PC-9 (cell line): ENCODE measurements around the gene ZMYND19.

Source experiments
- EZH2 ChIP-seq: fragments of 200-600 bp; sonication (generic); IDR thresholded peaks from 2 replicates; pipeline ENCODE4 v1.8.0; 2017; ENCODE audit warnings: antibody characterized with exemption, low read depth
- TF ChIP-seq, protein P1 (sequence below): fragments of 200-600 bp; sonication (generic); conservative IDR thresholded peaks from 2 replicates; pipeline ENCODE4 v1.6.1; 2017; ENCODE audit warnings: mixed run types, antibody characterized with exemption, mild to moderate bottlenecking, moderate library complexity

DNA sequence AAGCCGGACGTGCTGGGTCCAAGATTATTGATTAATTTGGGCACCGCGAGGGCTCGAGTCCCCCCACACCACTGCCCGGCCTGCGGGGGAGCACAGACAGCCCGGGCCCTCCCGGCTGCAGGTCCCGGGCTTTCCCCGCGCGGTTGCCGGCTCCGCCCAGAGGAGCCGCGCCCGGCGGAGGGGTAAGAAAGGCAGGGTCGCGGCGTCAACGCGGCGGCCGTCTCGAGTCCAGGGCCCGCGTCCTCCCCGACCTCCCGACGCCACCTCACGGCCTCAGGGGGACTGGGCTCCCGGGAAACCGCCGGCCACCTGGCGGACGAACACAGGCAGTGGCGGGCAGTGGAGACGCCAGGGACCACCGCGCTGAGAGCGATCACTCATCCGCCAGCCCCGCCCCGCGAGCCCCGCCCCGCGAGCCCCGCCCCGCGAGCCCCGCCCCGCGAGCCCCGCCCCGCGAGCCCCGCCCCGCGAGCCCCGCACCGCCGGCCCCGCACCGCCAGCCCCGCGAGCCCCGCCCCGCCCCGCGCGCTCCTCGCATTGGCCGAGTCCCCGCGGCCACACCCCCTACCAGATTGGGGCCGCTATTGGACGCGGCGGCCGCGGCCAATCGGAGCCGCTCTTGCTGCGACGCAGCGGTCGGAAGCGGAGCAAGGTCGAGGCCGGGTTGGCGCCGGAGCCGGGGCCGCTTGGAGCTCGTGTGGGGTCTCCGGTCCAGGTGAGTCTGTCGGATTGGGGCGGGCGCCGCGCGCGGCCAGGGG, 38.9 kb downstream of the ZMYND19 start, which contains the start of gene MRPL41:
- TF ChIP-seq, protein P1, sequence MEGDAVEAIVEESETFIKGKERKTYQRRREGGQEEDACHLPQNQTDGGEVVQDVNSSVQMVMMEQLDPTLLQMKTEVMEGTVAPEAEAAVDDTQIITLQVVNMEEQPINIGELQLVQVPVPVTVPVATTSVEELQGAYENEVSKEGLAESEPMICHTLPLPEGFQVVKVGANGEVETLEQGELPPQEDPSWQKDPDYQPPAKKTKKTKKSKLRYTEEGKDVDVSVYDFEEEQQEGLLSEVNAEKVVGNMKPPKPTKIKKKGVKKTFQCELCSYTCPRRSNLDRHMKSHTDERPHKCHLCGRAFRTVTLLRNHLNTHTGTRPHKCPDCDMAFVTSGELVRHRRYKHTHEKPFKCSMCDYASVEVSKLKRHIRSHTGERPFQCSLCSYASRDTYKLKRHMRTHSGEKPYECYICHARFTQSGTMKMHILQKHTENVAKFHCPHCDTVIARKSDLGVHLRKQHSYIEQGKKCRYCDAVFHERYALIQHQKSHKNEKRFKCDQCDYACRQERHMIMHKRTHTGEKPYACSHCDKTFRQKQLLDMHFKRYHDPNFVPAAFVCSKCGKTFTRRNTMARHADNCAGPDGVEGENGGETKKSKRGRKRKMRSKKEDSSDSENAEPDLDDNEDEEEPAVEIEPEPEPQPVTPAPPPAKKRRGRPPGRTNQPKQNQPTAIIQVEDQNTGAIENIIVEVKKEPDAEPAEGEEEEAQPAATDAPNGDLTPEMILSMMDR = peak; percentile 49
- no peak for TF ChIP-seq EZH2
